ENCODE measurements around the gene NGEF. TPM values are rescaled to one million over a fixed set of nuclear protein-coding genes. Genes with fewer than 3 reads are reported as not detected.
"Not testable (repeated sequence)": the region's sequence is repeated elsewhere in the genome, so short reads cannot be mapped to it uniquely, and the experiment has no call there.

NGEF gene
- total RNA-seq, 1 donor from 2014 or later = 4.3 TPM

DNA sequence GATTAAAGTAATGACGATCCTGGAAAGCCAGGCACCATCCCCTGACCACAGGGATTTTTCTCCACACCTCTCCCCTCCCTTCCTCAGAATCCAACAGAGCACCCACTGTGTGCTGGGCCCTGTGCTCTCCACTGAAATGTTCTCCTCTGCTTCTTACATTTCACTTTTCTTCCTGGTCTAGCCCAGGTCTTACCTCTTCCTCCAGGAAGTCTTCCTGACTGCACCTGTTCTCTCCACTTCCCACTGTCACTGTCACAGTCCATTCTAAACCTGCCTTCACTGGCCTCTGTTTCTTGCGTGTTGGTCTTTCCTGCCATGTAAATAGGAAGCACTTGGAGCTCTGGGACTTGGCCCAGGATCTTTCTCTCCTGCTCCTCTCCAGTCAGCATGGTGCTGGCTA is 7.4 kb upstream of the NGEF start:
- TF ChIP-seq EZH2 (IDR thresholded peaks at IDR 0.05) = no peak
- TF ChIP-seq, protein P1, sequence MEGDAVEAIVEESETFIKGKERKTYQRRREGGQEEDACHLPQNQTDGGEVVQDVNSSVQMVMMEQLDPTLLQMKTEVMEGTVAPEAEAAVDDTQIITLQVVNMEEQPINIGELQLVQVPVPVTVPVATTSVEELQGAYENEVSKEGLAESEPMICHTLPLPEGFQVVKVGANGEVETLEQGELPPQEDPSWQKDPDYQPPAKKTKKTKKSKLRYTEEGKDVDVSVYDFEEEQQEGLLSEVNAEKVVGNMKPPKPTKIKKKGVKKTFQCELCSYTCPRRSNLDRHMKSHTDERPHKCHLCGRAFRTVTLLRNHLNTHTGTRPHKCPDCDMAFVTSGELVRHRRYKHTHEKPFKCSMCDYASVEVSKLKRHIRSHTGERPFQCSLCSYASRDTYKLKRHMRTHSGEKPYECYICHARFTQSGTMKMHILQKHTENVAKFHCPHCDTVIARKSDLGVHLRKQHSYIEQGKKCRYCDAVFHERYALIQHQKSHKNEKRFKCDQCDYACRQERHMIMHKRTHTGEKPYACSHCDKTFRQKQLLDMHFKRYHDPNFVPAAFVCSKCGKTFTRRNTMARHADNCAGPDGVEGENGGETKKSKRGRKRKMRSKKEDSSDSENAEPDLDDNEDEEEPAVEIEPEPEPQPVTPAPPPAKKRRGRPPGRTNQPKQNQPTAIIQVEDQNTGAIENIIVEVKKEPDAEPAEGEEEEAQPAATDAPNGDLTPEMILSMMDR (IDR thresholded peaks at IDR 0.05) = no peak
- no peaks in the 10 kb centered on the region for H3K36me3 Mint-ChIP-seq
- H2AFZ ChIP-seq (replicated peaks) = no peak overlapping the region
- no peak overlapping the region for H3K4me2 ChIP-seq
- H3K27ac ChIP-seq = no peak overlapping the region
- peaks cover 5% of the 10 kb centered on the region for H3K9me3 Mint-ChIP-seq
- no peaks in the 10 kb centered on the region for H4K20me1 ChIP-seq (ENCODE audit: low read depth)
- no peaks in the 10 kb centered on the region for H3K9me3 ChIP-seq (ENCODE audit: low read depth)
- H3K4me3 ChIP-seq = no peak overlapping the region
- no peaks in the 10 kb centered on the region for H3K36me3 ChIP-seq
- H3K4me1 ChIP-seq = no peaks in the 10 kb centered on the region
- no peaks in the 10 kb centered on the region for H3K27me3 ChIP-seq
- H3K9ac ChIP-seq = no peak overlapping the region
- no peak for DNase-seq (ENCODE audit: low spot score)
- H3K4me3 Mint-ChIP-seq = no peak overlapping the region
- H3F3A ChIP-seq (ENCODE audit: low read depth) = no peaks in the 10 kb centered on the region
- no peaks in the 10 kb centered on the region for H3K4me1 Mint-ChIP-seq
- H3K27ac Mint-ChIP-seq = no peak overlapping the region
- H3K27me3 Mint-ChIP-seq (ENCODE audit: insufficient read depth, low read depth) = peaks cover 4% of the 10 kb centered on the region
- H3K79me2 ChIP-seq (ENCODE audit: low read depth) = no peaks in the 10 kb centered on the region

DNA sequence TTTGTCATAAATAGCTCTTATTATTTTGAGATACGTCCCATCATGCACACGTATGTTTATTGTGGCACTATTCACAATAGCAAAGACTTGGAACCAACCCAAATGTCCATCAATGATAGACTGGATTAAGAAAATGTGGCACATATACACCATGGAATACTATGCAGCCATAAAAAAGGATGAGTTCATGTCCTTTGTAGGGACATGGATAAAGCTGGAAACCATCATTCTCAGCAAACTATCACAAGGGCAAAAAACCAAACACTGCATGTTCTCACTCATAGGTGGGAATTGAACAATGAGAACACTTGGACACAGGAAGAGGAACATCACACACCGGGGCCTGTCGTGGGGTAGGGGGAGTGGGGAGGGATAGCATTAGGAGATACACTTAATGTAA is 6.6 kb upstream of the NGEF start:
- H3K36me3 Mint-ChIP-seq; DNase-seq (ENCODE audit: low spot score); H3K4me3 Mint-ChIP-seq; H3K4me1 ChIP-seq; H3K4me3 ChIP-seq; H3K4me2 ChIP-seq; H3K9me3 Mint-ChIP-seq; H3K9ac ChIP-seq; H3K27ac ChIP-seq; H3F3A ChIP-seq (ENCODE audit: low read depth); H2AFZ ChIP-seq (replicated peaks); H3K27me3 Mint-ChIP-seq (ENCODE audit: insufficient read depth, low read depth); H4K20me1 ChIP-seq (ENCODE audit: low read depth); H3K27me3 ChIP-seq; H3K9me3 ChIP-seq (ENCODE audit: low read depth); H3K79me2 ChIP-seq (ENCODE audit: low read depth); H3K4me1 Mint-ChIP-seq; H3K36me3 ChIP-seq; H3K27ac Mint-ChIP-seq: not testable (repeated sequence)

DNA sequence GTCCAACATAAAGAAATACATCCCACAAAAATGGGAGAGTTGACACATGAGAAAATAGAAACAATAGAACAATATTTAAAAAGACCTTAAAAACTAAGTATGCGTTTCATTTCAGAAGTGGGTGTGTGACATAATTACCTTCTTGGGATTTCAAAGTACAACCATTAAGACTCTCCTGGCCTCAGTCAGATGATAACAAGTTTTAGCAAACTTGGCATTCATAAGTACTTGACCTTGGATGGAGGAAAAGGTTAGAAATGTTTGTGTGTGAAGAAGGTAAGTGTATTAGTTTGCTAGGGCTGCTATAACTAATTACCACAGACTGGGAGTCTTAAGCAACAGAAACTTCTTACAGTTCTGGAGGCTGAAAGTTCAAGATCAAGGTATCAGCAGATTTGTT is 4.9 kb upstream of the NGEF start:
- Histone ChIP-seq H3K79me2 (ENCODE audit: low read depth) (no peaks in the 10 kb centered on the region), H3K9me3 (ENCODE audit: low read depth) (no peaks in the 10 kb centered on the region), H3K36me3 (no peaks in the 10 kb centered on the region), H3K9ac (no peak overlapping the region), H2AFZ (replicated peaks) (no peak overlapping the region), H4K20me1 (ENCODE audit: low read depth) (no peaks in the 10 kb centered on the region), H3K27ac (no peak overlapping the region), H3K4me1 (no peaks in the 10 kb centered on the region), H3K27me3 (no peaks in the 10 kb centered on the region), H3K4me2 (no peak overlapping the region), H3K4me3 (no peak overlapping the region), H3F3A (ENCODE audit: low read depth) (no peaks in the 10 kb centered on the region)
- H3K27ac Mint-ChIP-seq = no peak overlapping the region
- no peak for TF ChIP-seq EZH2phosphoT487 (IDR thresholded peaks at IDR 0.05)
- TF ChIP-seq EZH2 (IDR thresholded peaks at IDR 0.05) = no peak
- TF ChIP-seq, protein P1 (IDR thresholded peaks at IDR 0.05) = no peak
- H3K36me3 Mint-ChIP-seq = no peaks in the 10 kb centered on the region
- H3K4me1 Mint-ChIP-seq = no peaks in the 10 kb centered on the region
- peaks cover 4% of the 10 kb centered on the region for H3K27me3 Mint-ChIP-seq (ENCODE audit: insufficient read depth, low read depth)
- no peak for DNase-seq (ENCODE audit: low spot score)
- H3K4me3 Mint-ChIP-seq = no peak overlapping the region
- H3K9me3 Mint-ChIP-seq = peaks cover 6% of the 10 kb centered on the region

DNA sequence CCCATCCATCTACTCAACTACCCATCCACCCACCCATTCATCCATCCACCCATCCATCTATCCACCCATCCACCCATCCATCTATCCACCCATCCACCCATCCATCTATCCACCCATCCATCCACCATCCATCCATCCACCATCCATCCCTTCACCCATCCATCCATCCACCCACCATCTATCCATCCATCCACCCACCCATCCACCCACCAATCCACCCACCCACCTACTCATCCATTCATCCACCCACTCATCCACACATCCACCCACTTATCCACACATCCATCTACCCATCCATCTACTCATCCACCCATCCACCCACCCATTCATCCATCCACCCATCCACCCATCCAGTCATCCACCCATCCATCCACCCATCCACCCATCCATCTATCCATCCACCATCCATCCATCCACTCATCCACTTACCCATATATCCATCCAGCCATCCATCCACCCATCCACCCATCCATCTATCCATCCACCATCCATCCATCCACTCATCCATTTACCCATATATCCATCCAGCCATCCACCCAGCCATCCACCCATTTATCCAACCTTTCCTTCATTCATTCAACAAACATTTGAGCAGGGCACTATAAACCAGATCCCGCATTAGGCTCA is 2.1 kb upstream of the NGEF start:
- Histone ChIP-seq H3K27me3 (no peaks in the 10 kb centered on the region), H3K9me3 (ENCODE audit: low read depth) (no peaks in the 10 kb centered on the region), H4K20me1 (ENCODE audit: low read depth) (no peaks in the 10 kb centered on the region), H3K4me3 (no peak overlapping the region), H3F3A (ENCODE audit: low read depth) (no peaks in the 10 kb centered on the region), H3K36me3 (no peaks in the 10 kb centered on the region), H3K27ac (no peak overlapping the region), H3K9ac (no peak overlapping the region), H2AFZ (replicated peaks) (no peak overlapping the region), H3K79me2 (ENCODE audit: low read depth) (no peaks in the 10 kb centered on the region), H3K4me2 (no peak overlapping the region), H3K4me1 (no peaks in the 10 kb centered on the region)
- Mint-ChIP-seq H3K9me3 (peaks cover 6% of the 10 kb centered on the region), H3K36me3 (no peaks in the 10 kb centered on the region), H3K27me3 (ENCODE audit: insufficient read depth, low read depth) (peaks cover under 1% of the 10 kb centered on the region), H3K27ac (no peak overlapping the region), H3K4me1 (no peaks in the 10 kb centered on the region), H3K4me3 (no peak overlapping the region)
- DNase-seq (ENCODE audit: low spot score) = no peak
- no peak for TF ChIP-seq EZH2 (IDR thresholded peaks at IDR 0.05)
- no peak for TF ChIP-seq EZH2phosphoT487 (IDR thresholded peaks at IDR 0.05)
- TF ChIP-seq, protein P1 (IDR thresholded peaks at IDR 0.05) = no peak

Data from neural progenitor cell (in vitro differentiated cells).